GM23248 (cell line): ENCODE data around the gene TYW1.
"Not testable (repeated sequence)": the region's sequence is repeated elsewhere in the genome, so short reads cannot be mapped to it uniquely, and the experiment has no call there.

Experiments used
- EZH2 ChIP-seq: fragments of 200-600 bp; sonication (generic); IDR thresholded peaks from 2 replicates; pipeline ENCODE4 v1.6.1; 2018; ENCODE audit warnings: antibody characterized with exemption, mild to moderate bottlenecking; ENCODE audit not compliant: insufficient read depth, poor library complexity, severe bottlenecking
- EZH2phosphoT487 ChIP-seq: fragments of 200-600 bp; sonication (generic); IDR thresholded peaks from 2 replicates; pipeline ENCODE4 v1.6.1; 2018; ENCODE audit warnings: antibody characterized with exemption, moderate library complexity, mild to moderate bottlenecking, low read depth; ENCODE audit not compliant: insufficient read depth

DNA sequence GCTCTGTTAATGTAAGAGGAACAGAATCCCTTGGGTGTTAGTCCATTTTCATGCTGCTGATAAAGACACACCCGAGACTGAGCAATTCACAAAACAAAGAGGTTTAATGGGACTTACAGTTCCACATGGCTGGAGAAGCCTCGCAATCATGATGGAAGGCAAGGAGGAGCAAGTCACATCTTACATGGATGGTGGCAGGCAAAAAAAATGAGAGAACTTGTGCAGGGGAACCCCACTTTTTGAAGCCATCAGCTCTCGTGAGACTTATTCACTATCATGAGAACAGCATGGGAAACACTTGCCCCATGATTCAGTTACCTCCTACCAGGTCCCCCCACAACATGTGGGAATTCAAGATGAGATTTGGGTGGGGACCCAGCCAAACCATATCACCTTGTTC lies 143.2 kb downstream of the TYW1 start:
- TF ChIP-seq EZH2phosphoT487, EZH2: not testable (repeated sequence)
